Measurements from ENCODE around the gene ATP10B. TPM values are rescaled to one million over a fixed set of nuclear protein-coding genes. Genes with fewer than 3 reads are reported as not detected.
"Not testable (repeated sequence)": the region's sequence is repeated elsewhere in the genome, so short reads cannot be mapped to it uniquely, and the experiment has no call there.

The ATP10B gene
- total RNA-seq, 1 donor: not detected

GRCh38 chr5:160720822-160721221, 131.2 kb downstream of the ATP10B start:
- no peak for DNase-seq (ENCODE audit: low read depth)
- no peak overlapping the region for H3K4me3 ChIP-seq (ENCODE audit: low read depth, low read length)
- TF ChIP-seq CTCF (IDR thresholded peaks at IDR 0.05; ENCODE audit: insufficient read depth, low read length): no peak

- not testable (repeated sequence) for H3K4me3 ChIP-seq (ENCODE audit: low read depth, low read length); DNase-seq (ENCODE audit: low read depth)
Observed at GRCh38 chr5:160715508-160715907, 136.5 kb downstream of the ATP10B start.

GRCh38 chr5:160703547-160704189, 148.3 kb downstream of the ATP10B start:
- no peak overlapping the region for H3K4me3 ChIP-seq (ENCODE audit: low read depth, low read length)
- TF ChIP-seq CTCF (IDR thresholded peaks at IDR 0.05; ENCODE audit: insufficient read depth, low read length): no peak
- DNase-seq (ENCODE audit: low read depth): no peak

GRCh38 chr5:160702934-160703333, 149.1 kb downstream of the ATP10B start:
- H3K4me3 ChIP-seq (ENCODE audit: low read depth, low read length): no peak overlapping the region
- no peak for TF ChIP-seq CTCF (IDR thresholded peaks at IDR 0.05; ENCODE audit: insufficient read depth, low read length)
- DNase-seq (ENCODE audit: low read depth): no peak

- TF ChIP-seq CTCF (IDR thresholded peaks at IDR 0.05; ENCODE audit: insufficient read depth, low read length): no peak
- H3K4me3 ChIP-seq (ENCODE audit: low read depth, low read length): no peak overlapping the region
- no peak for DNase-seq (ENCODE audit: low read depth)
Observed at GRCh38 chr5:160702311-160702803, 149.7 kb downstream of the ATP10B start.

GRCh38 chr5:160701403-160701802, 150.6 kb downstream of the ATP10B start:
- TF ChIP-seq CTCF (IDR thresholded peaks at IDR 0.05; ENCODE audit: insufficient read depth, low read length): no peak
- no peak for DNase-seq (ENCODE audit: low read depth)
- H3K4me3 ChIP-seq (ENCODE audit: low read depth, low read length): no peak overlapping the region

GRCh38 chr5:160699301-160699700, 152.7 kb downstream of the ATP10B start:
- TF ChIP-seq CTCF (IDR thresholded peaks at IDR 0.05; ENCODE audit: insufficient read depth, low read length): no peak
- no peak overlapping the region for H3K4me3 ChIP-seq (ENCODE audit: low read depth, low read length)
- no peak for DNase-seq (ENCODE audit: low read depth)

All from fibroblast of the aortic adventitia (primary cell).